PFSK-1 (cell line): ENCODE data around the gene APOA4.

ENCODE experiments used
- POLR2AphosphoS5 ChIP-seq: IDR thresholded peaks from 2 replicates; pipeline ENCODE4 v1.6.1; 2012; ENCODE audit warnings: low read depth, mild to moderate bottlenecking, control low read depth, low read length, moderate library complexity
- TAF1 ChIP-seq: IDR thresholded peaks from 2 replicates; pipeline ENCODE4 v1.6.1; 2012; ENCODE audit warnings: low read length, control low read depth, borderline replicate concordance; ENCODE audit not compliant: insufficient read depth

DNA sequence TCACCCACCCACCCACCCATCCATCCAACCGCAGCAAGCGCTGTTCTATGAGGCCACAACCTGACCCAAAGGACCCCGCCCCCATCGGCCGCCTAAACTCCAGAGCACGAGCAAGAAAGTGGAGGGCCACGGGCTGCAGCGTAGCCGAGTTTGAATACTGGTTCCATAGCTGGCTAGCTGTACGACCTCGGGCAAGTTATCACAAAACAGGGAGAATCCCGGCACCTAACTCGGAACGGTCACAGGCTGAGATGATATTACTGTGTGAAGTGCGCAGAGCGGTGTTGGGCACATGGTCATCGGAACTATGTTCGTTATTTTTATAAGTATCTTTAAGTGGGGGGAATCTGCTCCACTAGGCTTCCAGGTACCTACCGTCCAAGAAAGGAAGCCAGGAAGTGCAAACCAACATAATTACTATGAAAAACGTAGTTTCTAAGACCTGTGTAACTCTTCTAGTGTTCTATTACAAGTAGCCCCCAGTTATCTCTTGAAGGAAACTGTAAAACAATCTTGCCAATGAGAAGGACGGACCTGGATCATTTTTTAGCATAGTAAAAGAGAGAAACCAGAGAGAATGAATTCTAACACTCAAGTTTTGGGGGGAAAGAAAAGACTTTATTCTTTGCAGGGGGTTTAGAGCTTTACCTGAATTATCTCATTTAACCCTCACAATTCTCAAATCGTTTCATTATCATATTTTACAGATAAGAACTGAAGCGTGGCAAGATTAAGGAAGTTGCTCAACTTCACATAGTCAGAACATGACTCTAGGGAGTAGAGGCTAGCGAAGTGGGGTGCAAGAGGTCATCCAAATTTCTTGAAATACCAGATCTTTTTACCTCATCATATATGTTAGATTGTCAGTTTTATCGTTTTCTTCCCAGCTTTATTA lies 49.7 kb downstream of the APOA4 start:
- TF ChIP-seq TAF1, result no peak
- no peak; the same call in 1 of the 2 replicates for TF ChIP-seq POLR2AphosphoS5
